Measurements from ENCODE around the gene DGCR6.
"Not testable (repeated sequence)": the region's sequence is repeated elsewhere in the genome, so short reads cannot be mapped to it uniquely, and the experiment has no call there.

GRCh38 chr22:18884465-18884864 is 21.7 kb upstream of the DGCR6 start:
- TF ChIP-seq, protein P1, sequence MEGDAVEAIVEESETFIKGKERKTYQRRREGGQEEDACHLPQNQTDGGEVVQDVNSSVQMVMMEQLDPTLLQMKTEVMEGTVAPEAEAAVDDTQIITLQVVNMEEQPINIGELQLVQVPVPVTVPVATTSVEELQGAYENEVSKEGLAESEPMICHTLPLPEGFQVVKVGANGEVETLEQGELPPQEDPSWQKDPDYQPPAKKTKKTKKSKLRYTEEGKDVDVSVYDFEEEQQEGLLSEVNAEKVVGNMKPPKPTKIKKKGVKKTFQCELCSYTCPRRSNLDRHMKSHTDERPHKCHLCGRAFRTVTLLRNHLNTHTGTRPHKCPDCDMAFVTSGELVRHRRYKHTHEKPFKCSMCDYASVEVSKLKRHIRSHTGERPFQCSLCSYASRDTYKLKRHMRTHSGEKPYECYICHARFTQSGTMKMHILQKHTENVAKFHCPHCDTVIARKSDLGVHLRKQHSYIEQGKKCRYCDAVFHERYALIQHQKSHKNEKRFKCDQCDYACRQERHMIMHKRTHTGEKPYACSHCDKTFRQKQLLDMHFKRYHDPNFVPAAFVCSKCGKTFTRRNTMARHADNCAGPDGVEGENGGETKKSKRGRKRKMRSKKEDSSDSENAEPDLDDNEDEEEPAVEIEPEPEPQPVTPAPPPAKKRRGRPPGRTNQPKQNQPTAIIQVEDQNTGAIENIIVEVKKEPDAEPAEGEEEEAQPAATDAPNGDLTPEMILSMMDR (IDR thresholded peaks at IDR 0.05): not testable (repeated sequence)
- not testable (repeated sequence) for TF ChIP-seq POLR2AphosphoS5 (IDR thresholded peaks at IDR 0.05; ENCODE audit: insufficient read depth in 1 of 2, low read depth in 1 of 2)
